GM12891 (cell line): ENCODE measurements around the gene PDCD5.

ENCODE experiments used
- POLR2A ChIP-seq: IDR thresholded peaks from 2 replicates; pipeline ENCODE4 v1.6.1; 2011; ENCODE audit warnings: low read depth, low read length, control low read depth
- SPI1 ChIP-seq: IDR thresholded peaks from 2 replicates; pipeline ENCODE4 v1.6.1; 2011; ENCODE audit warnings: low read depth, low read length, control low read depth

DNA sequence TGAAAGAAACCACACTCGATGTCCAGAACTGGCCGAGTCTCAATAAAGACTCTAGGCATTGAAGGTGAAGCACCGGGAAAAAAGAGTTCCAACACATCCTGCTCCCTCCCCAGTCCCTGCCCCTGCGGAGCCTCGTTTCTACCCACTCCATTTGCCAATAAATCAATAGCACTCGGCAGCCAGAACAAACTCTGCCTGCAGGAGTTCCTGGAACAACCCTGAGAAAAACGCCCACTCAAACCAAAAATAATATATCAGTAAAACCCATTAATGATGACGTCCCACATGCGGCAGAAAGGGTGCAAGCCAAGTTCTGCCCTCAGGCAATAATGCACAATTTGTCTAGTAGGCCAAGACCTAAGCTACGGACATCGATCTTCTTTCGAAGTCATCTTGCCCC, 41.0 kb downstream of the PDCD5 start:
- no peak for TF ChIP-seq SPI1
- TF ChIP-seq POLR2A: no peak
